Progenitor cell of endocrine pancreas (in vitro differentiated cells): ENCODE measurements around the gene STAP1. TPM values are rescaled to one million over a fixed set of nuclear protein-coding genes. Genes with fewer than 3 reads are reported as not detected.

ENCODE experiments used
- DNase-seq: peaks from one replicate; pipeline ENCODE4 v3.0.0; 2021; ENCODE audit warnings: low spot score; ENCODE audit not compliant: unreplicated experiment
- H3K27ac Mint-ChIP-seq: 2 replicates; pipeline ENCODE4 v1.8.0; 2021; ENCODE audit warnings: mild to moderate bottlenecking, moderate library complexity, mixed read lengths
- H3K27me3 Mint-ChIP-seq: 2 replicates; pipeline ENCODE4 v1.8.0; 2021; ENCODE audit warnings: mixed read lengths
- H3K36me3 Mint-ChIP-seq: 2 replicates; pipeline ENCODE4 v1.8.0; 2022; ENCODE audit warnings: mixed read lengths; ENCODE audit not compliant: insufficient read depth
- H3K4me1 Mint-ChIP-seq: 2 replicates; pipeline ENCODE4 v1.8.0; 2021; ENCODE audit warnings: low read depth, mixed read lengths
- H3K4me3 Mint-ChIP-seq: 2 replicates; pipeline ENCODE4 v1.8.0; 2021; ENCODE audit warnings: low read depth, mild to moderate bottlenecking, moderate library complexity, mixed read lengths
- H3K9me3 Mint-ChIP-seq: 2 replicates; pipeline ENCODE4 v1.8.0; 2021; ENCODE audit warnings: low read depth, mixed read lengths
- total RNA-seq: library from RNA; stranded (reverse); gene quantifications from 2 replicates; pipeline ENCODE4 v1.2.1, GENCODE V29; 2021
- TF ChIP-seq, protein P1 (sequence below): fragments of 200-600 bp; sonication (generic); IDR thresholded peaks from one replicate; pipeline ENCODE4 v1.5.0; 2021; ENCODE audit warnings: antibody characterized with exemption, mild to moderate bottlenecking; ENCODE audit not compliant: unreplicated experiment

The STAP1 gene
- total RNA-seq, 1 donor from 2014 or later, result not detected

GRCh38 chr4:67573193-67573592 lies 14.7 kb downstream of the STAP1 start:
- H3K4me3 Mint-ChIP-seq, result no peak overlapping the region
- DNase-seq, result no peak
- no peaks in the 10 kb centered on the region for H3K27me3 Mint-ChIP-seq
- no peak overlapping the region for H3K27ac Mint-ChIP-seq
- H3K9me3 Mint-ChIP-seq, result no peaks in the 10 kb centered on the region
- H3K36me3 Mint-ChIP-seq, result no peaks in the 10 kb centered on the region
- H3K4me1 Mint-ChIP-seq, result no peaks in the 10 kb centered on the region
- TF ChIP-seq, protein P1, sequence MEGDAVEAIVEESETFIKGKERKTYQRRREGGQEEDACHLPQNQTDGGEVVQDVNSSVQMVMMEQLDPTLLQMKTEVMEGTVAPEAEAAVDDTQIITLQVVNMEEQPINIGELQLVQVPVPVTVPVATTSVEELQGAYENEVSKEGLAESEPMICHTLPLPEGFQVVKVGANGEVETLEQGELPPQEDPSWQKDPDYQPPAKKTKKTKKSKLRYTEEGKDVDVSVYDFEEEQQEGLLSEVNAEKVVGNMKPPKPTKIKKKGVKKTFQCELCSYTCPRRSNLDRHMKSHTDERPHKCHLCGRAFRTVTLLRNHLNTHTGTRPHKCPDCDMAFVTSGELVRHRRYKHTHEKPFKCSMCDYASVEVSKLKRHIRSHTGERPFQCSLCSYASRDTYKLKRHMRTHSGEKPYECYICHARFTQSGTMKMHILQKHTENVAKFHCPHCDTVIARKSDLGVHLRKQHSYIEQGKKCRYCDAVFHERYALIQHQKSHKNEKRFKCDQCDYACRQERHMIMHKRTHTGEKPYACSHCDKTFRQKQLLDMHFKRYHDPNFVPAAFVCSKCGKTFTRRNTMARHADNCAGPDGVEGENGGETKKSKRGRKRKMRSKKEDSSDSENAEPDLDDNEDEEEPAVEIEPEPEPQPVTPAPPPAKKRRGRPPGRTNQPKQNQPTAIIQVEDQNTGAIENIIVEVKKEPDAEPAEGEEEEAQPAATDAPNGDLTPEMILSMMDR, result no peak

DNA sequence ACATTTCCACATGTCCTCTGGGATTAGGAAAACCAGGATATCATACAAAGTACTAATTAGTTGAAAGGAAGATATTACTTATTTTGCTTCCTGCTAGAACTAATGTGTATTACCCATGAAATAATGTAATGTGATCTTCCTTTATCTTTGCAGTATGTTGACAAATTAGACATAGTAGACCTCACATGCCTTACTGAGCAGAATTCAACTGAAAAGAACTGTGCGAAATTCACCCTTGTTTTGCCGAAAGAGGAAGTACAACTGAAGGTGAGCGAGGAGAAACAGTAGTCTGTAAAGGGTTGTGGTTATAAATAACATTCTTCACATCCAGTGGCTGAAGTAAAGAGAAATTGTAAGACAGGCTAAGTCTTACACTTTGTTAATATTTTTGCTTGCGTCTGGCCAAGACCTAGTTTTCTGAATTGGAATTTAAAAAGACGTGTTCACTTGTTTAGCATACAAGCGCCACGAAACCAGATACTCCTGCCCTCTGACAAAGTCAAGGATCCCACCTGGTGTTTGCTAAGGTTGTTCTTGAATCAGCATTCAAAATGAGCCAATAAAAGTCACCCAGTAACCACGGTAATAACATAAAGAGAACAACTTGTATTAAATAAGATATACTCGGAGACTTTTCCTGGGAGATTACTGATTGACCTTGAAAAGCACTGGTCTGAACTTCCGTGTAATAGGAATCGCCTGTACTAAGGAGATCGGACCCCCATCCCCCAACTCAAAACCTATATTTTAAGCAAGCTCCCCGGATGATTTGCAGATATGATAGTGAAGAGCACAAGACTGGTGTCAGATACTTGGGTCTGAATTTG lies 16.9 kb downstream of the STAP1 start:
- DNase-seq, result no peak
- Mint-ChIP-seq H3K4me1 (no peaks in the 10 kb centered on the region), H3K4me3 (no peak overlapping the region), H3K27ac (no peak overlapping the region), H3K27me3 (no peaks in the 10 kb centered on the region), H3K9me3 (no peaks in the 10 kb centered on the region), H3K36me3 (no peaks in the 10 kb centered on the region)
- TF ChIP-seq, protein P1, result no peak

GRCh38 chr4:67576059-67576466 lies 17.5 kb downstream of the STAP1 start:
- Mint-ChIP-seq H3K4me3 (no peak overlapping the region), H3K4me1 (no peaks in the 10 kb centered on the region), H3K36me3 (no peaks in the 10 kb centered on the region), H3K27me3 (no peaks in the 10 kb centered on the region), H3K9me3 (no peaks in the 10 kb centered on the region), H3K27ac (no peak overlapping the region)
- DNase-seq, result no peak
- TF ChIP-seq, protein P1, result no peak

DNA sequence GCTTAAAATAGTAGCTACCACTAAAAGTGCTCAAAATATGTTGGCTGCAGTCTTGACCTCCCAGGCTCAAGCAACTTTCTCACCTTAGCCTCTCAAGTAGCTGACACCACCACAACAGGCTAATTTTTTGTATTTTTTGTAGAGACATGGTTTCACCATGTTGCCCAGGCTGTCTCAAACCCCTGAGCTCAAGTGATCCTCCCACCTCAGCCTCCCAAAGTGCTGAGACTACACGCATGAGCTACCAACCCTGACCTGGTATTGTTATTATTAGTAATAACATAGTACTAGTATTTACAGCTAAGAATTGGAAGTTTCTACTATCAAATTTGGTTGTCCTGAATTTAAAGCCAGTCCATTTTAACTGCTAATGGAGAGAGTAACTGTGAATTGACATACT lies 18.0 kb downstream of the STAP1 start:
- DNase-seq, result no peak
- H3K36me3 Mint-ChIP-seq, result no peaks in the 10 kb centered on the region
- TF ChIP-seq, protein P1, result no peak
- no peak overlapping the region for H3K27ac Mint-ChIP-seq
- H3K4me3 Mint-ChIP-seq, result no peak overlapping the region
- H3K27me3 Mint-ChIP-seq, result no peaks in the 10 kb centered on the region
- H3K4me1 Mint-ChIP-seq, result no peaks in the 10 kb centered on the region
- no peaks in the 10 kb centered on the region for H3K9me3 Mint-ChIP-seq

GRCh38 chr4:67580577-67580976 lies 22.1 kb downstream of the STAP1 start:
- TF ChIP-seq, protein P1, result no peak
- no peaks in the 10 kb centered on the region for H3K27me3 Mint-ChIP-seq

More at GRCh38 chr4:67580577-67580976, 22.1 kb downstream of the STAP1 start:
- no peaks in the 10 kb centered on the region for H3K9me3 Mint-ChIP-seq
- no peaks in the 10 kb centered on the region for H3K36me3 Mint-ChIP-seq
- no peaks in the 10 kb centered on the region for H3K4me1 Mint-ChIP-seq
- H3K27ac Mint-ChIP-seq, result no peak overlapping the region
- no peak overlapping the region for H3K4me3 Mint-ChIP-seq
- DNase-seq, result no peak
